Stimulated activated CD8-positive, alpha-beta memory T cell treated with anti-CD3 and anti-CD28 coated beads, Interleukin-15, amount 100 ng/mL, for 48 hours (primary cell): ENCODE measurements around the gene EPB41L4A.
"Not testable (repeated sequence)": the region's sequence is repeated elsewhere in the genome, so short reads cannot be mapped to it uniquely, and the experiment has no call there.

Experiments used
- DNase-seq, 2 donors: peaks; one replicate each; pipeline ENCODE4 v3.0.0-alpha.2; 2020; ENCODE audit warnings: low read depth in 2 of 2

Gene EPB41L4A

DNA sequence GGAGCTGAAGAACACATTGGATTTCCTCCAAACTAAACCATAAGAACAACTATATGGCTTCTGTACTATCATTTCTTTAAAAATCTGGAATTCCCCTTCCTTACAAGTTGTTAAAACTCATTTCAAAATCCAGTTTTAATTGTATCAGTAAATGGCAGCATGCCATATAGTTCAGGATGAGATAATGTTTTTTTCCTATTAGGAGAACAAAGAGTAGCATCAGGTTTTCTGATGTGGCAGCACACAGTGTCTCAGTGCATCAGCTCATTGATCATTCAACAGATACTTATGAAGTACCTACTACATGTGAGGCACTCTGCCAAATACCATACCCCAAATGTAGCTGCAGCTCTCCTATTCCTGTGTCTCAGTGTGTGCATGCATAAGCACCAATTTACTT lies 161.1 kb downstream of the EPB41L4A start:
- no peak for DNase-seq

DNA sequence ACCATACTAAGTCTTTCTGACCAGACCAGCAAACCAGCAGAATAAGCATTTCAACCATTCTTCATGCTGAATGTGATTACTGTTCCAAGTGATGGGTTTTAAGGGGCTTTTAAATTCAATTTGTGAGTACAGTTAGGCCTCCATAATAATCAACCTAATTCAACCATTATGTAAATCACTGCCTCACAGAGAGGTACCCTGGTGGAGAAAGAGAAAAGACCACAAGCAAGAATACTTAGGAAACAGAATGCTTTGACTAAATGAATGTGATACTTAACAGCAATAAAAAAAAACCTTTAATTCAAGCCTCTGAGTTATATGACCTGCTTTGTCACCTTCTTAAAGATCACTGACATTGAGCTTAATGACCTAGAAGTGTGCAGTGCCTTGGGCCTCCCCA lies 162.1 kb downstream of the EPB41L4A start:
- DNase-seq: no peak

DNA sequence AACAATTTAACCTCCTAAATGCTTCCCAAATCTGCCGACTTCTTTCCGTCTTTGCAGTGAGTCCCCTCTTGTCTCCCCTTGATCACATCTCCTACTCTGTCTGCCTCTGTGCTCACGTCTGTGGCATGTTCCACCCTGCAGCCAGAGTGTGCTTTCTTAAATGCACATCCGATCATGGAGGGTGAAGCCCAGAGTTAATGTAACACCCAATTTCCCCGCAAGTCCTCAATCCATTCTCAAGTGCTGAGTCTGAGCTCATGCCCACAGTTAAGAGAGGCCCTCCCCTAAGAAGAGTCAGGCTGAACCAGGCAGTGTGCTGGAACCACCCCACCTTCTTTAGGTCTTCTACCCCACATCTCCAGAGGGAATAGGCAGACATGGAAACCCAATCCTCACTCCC lies 164.8 kb downstream of the EPB41L4A start:
- DNase-seq: no peak

DNA sequence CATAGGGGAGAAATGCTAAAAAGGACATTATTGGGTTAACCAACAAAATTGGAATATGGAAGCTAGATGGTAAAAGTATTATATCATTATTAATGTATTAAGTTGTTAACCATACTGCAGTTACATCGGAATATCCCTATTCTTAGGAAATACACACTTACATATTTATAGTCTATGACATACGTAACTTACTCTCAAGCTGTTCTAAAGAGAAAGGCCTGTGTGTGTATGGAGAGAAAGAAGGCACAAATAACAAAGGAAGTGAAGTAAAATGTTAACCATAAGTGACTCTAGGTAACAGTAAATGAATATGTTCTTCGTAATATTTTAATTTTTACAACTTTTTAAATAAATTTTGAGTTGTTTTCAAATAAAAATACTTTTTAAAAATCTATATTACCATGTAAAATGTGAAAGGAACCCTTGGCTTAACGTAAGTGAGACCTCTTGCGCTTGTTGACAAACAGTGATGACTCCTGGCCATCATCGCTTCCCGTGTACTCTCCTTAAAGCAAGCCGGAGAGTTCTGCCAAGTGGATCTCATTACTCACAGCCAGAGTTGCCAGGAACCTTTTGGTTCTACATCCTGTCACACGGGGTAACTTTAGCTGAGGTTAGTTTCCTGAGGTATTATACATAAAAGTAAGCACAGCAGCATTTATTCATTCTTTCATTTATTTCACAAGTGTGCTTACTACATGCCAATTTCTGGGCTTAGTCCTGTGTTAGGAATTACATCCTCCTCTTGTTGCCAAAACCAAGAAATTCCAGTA lies 165.4 kb downstream of the EPB41L4A start:
- DNase-seq: no peak

DNA sequence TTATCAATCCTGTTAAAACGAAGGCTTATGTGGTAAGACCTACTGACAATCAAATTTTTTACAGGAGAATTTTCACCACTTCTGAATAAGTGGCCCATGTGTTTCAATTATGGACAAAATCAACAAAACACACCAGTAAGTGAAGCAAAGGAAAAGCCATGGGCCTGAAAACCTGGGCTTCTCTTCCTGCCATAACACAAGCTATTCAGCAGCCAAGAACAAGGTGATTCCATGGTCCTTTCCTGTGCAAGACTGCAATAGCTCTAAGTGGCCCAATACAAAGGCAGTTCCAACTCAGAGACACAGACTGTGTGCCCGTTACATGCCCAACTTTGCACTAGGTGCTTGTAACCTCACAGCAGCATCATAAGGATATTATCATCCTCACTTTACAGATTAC lies 168.5 kb downstream of the EPB41L4A start:
- DNase-seq: no peak

DNA sequence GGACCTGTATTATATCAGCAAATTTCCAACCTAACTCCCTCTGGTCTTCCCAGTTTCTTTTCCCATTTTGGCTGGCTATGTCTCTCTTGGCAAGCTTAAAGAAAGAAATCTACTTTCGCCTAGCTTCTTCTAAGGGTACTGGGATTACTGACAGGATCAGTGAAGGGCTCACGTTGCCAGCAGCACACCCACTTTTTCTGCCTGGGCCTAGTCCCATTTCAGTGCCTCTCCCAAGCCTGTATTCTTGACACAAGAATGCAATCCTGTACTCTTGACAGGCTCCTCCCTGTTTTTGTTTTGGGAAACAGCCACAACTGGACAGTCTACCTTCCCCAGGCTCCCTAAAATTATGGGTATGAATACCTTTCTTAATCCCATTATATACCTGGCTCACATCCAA lies 170.5 kb downstream of the EPB41L4A start:
- no peak for DNase-seq

DNA sequence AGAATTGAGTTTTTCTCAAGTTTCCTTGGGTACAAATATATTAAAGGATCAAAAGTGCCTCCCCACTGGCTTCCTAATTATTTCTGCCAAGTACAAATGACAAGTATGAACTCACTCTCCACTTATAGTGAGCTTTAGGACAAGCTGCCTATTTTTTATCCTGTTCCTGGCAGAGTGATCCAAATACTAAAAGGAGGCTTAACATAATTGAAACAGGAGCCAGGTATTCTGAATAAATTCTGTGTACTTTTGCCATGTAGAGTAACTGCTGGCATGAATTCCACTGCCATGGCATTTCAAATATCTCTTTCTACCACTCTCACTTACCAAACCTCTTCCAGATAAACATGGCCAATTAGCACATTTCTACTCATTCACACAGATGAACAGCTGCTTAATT lies 171.1 kb downstream of the EPB41L4A start:
- DNase-seq: no peak

DNA sequence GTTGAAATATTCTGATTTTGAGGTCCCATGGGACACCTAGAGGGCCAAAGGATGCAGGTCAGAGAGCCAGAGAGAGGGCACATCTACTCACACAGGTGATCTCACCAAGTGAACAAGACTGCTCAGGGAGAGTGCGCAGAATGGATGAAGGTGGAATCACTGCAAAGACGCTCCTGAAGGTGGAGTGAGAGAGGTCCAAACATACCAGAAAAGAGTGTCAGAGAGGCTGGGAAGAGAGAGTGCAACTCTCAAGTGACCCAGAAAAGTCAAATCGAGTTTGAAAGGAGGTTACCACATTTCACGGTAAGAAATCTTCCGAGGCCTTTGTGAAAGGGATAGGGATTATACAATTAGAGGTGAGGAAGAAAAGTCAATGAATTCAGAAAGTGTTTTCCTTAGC lies 173.4 kb downstream of the EPB41L4A start:
- DNase-seq: no peak

DNA sequence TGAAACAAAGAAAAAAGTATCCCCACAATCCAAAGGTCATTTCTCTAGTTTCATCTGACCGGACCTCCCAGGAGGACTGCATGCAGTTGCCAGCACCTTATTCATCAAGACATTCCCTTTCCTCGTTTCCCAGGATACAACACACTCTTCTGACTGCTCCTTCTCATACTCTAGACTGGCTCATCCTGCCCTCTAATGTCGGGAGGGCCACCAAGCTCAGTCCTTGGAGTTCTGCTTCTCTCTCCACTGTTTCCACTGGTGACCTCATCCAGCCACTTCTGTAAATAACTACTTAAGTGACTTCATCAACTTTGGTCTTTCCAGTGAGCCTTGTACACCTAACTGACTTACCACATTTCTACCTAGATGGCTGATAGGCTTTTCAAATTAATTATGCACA lies 179.1 kb downstream of the EPB41L4A start:
- no peak for DNase-seq

DNA sequence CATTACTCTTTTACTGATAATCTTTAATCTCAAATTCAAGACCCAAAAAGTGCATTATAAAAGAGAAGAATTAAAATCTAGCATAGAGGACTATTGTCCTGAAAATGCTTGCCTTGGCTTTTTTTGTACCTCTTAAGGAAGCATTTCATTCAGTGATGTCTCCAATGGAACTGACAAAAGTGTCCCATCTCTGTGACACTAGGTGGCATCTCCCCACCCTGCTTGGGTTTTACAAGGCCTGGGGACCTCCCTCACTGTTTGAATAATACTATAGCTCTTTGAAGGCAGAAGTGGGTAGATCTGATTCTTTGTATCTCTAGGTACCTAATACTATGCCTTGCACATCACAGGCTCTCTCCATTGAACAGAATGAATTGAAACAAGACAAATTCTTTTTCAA lies 180.6 kb downstream of the EPB41L4A start:
- no peak for DNase-seq

DNA sequence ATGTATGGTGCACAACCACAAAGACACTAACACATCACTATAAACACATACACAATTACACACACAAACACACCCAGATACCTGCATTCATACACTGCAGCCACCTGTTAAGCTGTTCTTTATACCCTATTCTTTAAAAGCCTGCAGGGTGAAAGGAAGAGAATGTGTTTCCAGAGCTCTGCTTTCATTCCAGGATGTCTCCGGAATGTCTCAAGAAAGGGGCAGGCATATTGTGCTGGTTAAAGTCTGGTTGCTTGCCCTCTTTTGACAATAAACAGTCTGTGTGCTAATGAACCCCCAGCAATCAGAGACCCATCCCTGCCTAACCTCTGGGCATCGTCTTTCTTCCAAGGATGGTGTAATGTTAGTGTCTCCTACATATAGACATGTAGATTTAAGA lies 181.6 kb downstream of the EPB41L4A start:
- DNase-seq: no peak

DNA sequence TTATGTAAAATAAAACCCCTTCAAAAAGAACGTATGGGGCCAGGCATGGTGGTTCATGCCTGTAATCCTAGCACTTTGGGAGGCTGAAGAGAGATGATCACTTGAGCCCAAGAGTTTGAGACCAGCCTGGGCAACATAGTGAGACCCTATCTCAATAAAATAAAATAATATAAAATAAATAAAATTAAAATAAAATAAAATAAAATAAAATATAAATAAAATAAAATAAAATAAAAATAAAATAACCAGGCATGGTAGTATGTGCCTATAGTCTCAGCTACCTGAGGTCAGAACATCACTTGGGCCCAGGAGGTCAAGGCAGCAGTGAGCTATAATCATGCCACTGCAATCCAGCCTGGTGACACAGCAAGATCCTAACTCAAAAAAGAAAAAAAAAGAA lies 185.1 kb downstream of the EPB41L4A start:
- DNase-seq: no peak

DNA sequence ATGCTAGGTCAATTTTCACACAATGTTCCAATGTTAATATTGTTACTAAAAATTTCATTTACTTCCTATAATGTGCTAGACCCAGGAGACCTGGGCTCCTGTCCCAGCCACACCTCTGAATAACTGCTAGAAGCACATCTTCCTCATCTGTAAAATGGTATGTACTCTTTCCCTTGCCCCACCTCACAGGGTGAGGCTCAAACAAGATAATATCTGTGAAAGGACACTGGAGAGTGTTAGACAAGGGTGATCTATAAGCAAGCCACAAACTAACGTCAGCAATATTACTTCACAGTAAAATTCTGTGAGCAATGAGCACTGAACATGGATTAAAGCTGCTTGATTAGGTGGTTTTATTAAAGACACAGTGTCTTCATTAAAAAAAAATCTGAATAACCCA lies 186.4 kb downstream of the EPB41L4A start:
- DNase-seq: no peak

DNA sequence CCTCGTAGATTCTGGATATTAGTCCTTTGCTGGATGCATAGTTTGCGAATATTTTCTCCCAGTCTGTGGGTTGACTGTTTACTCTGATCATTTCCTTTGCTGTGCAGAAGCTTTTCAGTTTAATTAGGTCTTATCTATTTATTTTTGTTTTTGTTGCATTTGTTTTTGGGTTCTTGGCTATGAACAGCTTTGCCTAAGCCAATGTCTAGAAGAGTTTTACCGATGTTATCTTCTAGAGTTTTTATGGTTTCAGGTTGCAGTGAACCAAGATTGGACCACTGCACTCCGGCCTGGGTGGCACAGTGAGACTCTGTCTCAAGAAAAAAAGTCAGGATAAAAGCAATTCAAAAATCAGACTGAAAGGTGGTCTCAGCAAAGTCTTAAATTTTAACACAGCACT lies 188.5 kb downstream of the EPB41L4A start:
- DNase-seq: no peak

DNA sequence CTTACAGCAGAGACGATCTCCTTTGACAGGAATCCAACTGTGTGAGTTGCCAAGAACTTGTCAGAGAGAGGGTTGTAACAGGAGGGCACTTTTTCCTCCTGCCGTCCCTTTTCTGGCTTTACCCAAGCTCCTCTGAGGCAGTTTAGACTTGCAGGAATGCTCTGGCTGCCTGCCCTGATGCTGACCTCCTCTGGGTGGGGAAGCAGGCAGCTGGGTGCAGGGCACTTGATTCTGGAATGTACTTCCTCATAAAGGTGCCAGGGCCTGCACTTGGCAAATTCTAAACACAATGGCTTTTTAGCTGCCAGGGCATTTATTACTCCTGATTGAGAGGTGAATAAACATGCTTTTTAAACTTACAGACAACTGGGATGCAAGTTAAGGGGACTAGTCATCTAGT lies 190.4 kb downstream of the EPB41L4A start:
- DNase-seq: no peak

DNA sequence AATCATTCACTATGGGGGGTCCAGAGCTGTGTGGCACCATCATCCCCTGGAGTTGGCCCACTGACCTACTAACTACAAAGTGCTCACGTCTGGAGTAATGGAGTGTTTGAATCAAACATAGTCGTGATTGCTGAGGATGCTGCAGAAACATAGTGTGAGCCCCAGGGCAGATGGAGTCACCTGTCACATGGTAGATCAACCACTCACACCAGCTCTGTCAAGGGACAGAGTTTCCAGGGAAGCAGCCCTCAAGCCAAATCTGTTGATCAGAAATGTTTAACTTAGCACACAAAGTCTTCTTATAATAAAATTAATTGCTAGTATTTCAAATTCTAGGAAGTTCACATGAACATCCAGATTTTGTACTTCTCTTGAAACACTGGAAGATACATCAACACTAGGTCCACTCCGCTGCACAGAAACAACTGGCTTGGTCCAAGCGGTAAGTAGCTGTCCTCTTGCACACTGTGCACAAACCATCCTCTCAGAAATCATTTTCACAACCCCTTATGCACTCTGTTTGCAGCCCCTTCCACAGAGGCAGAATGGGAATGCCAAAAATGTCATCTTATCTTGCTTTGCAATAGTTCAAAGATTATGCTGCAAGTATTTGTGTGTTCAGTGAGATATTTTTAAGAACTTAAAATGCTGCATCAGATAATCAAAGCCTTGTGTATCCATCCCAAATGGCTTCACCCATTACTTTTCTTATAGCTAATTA lies 191.0 kb downstream of the EPB41L4A start:
- no peak for DNase-seq

DNA sequence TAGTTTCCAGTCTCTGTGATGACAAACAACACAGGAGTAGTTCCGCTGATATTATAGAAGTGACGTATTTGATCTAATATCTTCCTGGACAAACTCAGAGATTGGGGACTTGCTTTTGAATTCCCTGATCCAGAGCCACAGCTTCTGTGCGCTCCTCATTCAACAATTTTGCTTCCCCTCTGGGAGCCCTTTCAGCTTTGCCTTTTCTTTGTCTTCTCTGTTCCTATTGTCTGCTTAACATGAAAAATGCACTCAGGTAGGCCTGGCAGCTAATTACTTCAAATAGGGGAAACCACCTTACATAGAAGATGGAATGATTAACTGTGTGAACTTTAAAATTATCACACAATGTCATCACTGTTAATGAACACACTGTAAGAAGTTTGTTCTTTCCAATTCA lies 192.9 kb downstream of the EPB41L4A start:
- no peak for DNase-seq

DNA sequence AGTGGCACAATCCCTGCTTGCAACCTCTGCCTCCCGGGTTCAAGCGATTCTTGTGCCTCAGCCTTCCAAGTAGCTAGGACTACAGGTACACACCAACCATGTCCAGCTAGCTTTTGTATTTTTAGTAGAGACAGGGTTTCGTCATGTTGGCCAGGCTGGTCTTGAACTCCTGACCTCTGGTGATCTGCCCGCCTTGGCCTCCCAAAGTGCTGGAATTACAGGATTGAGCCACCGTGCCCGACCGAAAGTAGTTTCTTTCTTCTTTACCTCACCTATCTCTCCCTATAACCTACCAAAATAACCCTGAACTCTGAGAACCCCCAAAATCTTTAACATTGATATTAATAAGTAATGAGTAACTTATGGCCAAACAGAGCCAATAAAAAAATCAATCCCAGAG lies 196.1 kb downstream of the EPB41L4A start:
- not testable (repeated sequence) for DNase-seq

DNA sequence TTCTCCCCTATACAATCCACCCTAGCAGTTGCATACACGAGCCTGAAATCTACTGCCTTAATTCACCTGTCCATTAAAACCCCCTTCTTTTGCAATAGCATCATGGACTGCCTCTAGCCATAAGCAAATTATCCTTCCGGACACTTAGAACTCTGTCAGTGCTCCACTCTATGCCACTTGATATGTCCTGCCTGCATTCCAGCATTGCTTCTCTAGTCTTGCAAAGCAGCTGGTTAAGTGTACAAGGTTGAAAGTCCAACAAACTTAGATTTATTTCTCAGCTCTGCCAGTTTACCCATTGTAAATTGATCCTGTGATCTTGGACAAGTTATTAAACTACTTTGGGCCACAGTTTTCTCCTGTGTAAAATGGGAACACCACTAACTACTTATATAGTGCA lies 197.9 kb downstream of the EPB41L4A start:
- DNase-seq: no peak

DNA sequence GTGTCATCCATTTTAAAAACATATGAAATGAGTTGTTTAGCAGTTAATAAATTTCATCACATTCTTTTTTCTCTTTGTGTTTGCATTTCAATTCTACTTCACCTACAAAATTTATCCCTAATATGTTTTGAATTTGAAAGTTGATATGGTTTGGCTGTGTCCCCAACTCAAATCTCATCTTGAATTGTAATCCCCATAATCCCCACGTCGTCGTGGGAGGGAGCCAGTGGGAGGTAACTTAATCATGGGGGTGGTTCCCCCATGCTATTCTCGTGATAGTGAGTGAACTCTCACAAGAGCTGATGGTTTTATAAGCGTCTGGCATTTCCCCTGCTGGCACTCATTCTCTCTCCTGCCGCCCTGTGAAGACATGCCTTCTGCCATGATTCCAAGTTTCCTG lies 200.1 kb downstream of the EPB41L4A start:
- no peak for DNase-seq

DNA sequence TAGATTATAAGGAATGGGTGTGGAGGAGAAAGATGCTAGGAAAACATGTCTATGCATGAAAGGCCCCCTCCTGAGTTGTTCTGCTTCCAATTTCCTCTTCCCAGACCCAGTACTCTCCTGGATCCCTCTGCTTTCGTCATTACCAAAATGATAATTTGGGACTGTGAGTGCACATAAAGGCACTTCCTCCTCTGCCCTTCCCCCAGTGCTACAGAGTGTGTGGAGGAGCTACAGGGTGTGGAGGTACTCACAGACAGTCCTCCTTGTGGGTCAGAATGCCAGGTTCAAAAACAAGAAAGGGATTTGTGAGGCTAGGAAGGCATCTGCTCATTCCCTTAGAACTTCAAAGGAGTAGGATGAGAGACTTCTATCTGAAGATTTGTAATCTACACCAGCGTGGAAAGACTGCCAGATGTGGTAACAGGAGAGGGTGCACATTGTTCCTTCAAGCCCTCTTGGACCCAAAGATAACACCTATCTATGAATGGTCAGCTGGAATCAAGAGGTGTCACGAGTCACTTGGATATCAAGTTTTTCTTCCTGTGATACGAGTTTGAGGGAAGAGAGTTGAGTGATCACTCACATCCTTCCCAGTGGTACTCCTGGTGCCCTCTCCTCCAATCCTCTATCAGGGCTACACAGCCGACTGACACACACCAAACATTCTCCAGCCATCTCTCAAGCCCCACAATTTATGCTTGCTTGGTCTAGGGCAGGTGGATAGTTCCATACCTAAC lies 201.1 kb downstream of the EPB41L4A start:
- DNase-seq: no peak

DNA sequence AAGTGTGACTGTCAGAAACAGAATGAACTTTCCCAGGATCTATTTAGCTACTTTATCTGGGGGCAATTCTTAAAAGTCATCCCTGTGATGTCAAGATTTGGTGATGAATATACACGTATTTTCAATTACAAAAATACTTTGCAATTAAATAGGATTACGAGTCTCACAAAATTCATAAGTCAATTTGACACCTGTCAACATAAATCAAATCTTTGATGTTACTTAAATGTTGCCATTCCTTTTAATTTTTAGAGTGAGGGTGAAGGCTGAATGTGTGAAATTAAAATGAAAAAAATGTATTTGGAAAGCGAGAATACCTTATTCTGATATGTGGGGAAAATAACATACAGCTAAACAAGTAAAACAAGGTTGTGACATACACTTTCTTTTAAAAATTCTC lies 202.9 kb downstream of the EPB41L4A start:
- DNase-seq: no peak

DNA sequence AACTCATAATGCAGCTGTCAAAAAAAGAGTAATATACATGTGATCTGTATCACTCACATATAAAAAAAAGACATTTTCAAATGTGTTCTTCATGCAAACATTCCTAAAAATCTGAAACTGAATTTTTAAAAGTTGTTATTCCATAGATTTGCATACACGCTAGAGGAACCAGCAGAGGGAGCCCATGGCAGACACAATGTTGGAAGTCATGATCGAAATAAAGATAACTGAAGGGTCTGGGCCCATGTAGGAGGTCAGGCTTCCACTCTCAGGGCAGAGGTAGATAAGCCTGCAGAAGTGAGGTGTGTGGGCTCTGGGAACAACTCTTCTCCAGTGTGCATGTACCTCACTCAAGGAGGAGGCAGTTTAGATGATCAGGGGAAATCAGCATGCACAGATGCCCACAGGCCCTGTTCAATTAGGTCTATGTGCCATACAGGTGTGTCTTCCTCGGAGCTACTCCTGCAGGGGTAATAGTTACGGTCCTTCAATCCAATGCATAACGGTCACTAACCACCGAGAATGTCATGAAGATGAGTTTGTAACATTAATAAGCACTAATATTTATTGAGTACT lies 208.6 kb downstream of the EPB41L4A start:
- DNase-seq: no peak
